Colonic mucosa (tissue), 4 donors: ENCODE data around the gene DECR2. TPM values are rescaled to one million over a fixed set of nuclear protein-coding genes. Genes with fewer than 3 reads are reported as not detected.

Experiments
- DNase-seq: peaks from one replicate; pipeline ENCODE4 v3.0.0-alpha.2; 2020
- H3K27ac ChIP-seq: fragments of 200-600 bp; one replicate; pipeline ENCODE4 v1.8.0; 2021
- H3K27me3 ChIP-seq: fragments of 200-600 bp; one replicate; pipeline ENCODE4 v1.8.0; 2021
- H3K36me3 ChIP-seq: fragments of 200-600 bp; one replicate; pipeline ENCODE4 v1.8.0; 2021
- H3K4me1 ChIP-seq: fragments of 200-600 bp; one replicate; pipeline ENCODE4 v1.8.0; 2021; ENCODE audit warnings: mild to moderate bottlenecking
- H3K4me3 ChIP-seq: fragments of 200-600 bp; one replicate; pipeline ENCODE4 v1.8.0; 2021
- H3K9ac ChIP-seq, 2 donors: one replicate each; pipeline ENCODE4 v1.7.0; 2013; ENCODE audit warnings: control low read depth in 2 of 2, low read depth in 2 of 2, low read length in 2 of 2
- H3K9me3 ChIP-seq: fragments of 200-600 bp; one replicate; pipeline ENCODE4 v1.8.0; 2021
- CTCF ChIP-seq: fragments of 200-600 bp; IDR thresholded peaks from one replicate; pipeline ENCODE4 v1.8.0; 2022; ENCODE audit warnings: antibody characterized with exemption, mild to moderate bottlenecking
- intact Hi-C: fragments of 100-400 bp; cut with DNase I; formaldehyde crosslinking; loops from one replicate; pipeline ENCODE4 v1.14.1; 2022
- total RNA-seq, 2 donors: library from RNA; stranded (reverse); fragmentation: NEBNext Ultra II Directional in 1 of 2; extraction: Animal tissue kit (Norgen Biotek cat#: 25700) in 1 of 2; gene quantifications; one replicate each; pipeline ENCODE4 v1.2.1, GENCODE V29; 2021
- donor health status: healthy.
- donor health status: DM: no; HTN: no; CAD: no.
- donor health status: DM: no; HTN: no; CAD: no.

The DECR2 gene
- total RNA-seq, 2 donors from 2014 or later: 31.3 to 50.2 TPM

GRCh38 chr16:354971-355461 lies 46.7 kb upstream of the DECR2 start:
- no peak for DNase-seq
- Histone ChIP-seq H3K4me3 (no peak overlapping the region), H3K27me3 (no peaks in the 10 kb centered on the region), H3K27ac (no peak overlapping the region), H3K9me3 (no peaks in the 10 kb centered on the region), H3K36me3 (no peaks in the 10 kb centered on the region), H3K4me1 (peaks cover 8% of the 10 kb centered on the region), H3K9ac (no peak overlapping the region)
- intact Hi-C loops: no loop called here
- no peak for TF ChIP-seq CTCF

- no peak for TF ChIP-seq CTCF
- intact Hi-C loops: no loop called here
- H3K36me3 ChIP-seq: no peaks in the 10 kb centered on the region
- no peak overlapping the region for H3K27ac ChIP-seq
- no peak for DNase-seq
- no peak overlapping the region for H3K9ac ChIP-seq
- H3K4me3 ChIP-seq: no peak overlapping the region
- no peaks in the 10 kb centered on the region for H3K27me3 ChIP-seq
- H3K9me3 ChIP-seq: no peaks in the 10 kb centered on the region
- no peaks in the 10 kb centered on the region for H3K4me1 ChIP-seq
Observed at GRCh38 chr16:356741-357140, 44.9 kb upstream of the DECR2 start.

GRCh38 chr16:359067-359763 lies 42.5 kb upstream of the DECR2 start:
- intact Hi-C loops: no loop called here
- H3K4me3 ChIP-seq: no peak overlapping the region
- no peak overlapping the region for H3K9ac ChIP-seq
- no peaks in the 10 kb centered on the region for H3K9me3 ChIP-seq
- no peak for TF ChIP-seq CTCF
- DNase-seq: no peak
- no peaks in the 10 kb centered on the region for H3K4me1 ChIP-seq
- H3K36me3 ChIP-seq: no peaks in the 10 kb centered on the region
- no peaks in the 10 kb centered on the region for H3K27me3 ChIP-seq
- H3K27ac ChIP-seq: no peak overlapping the region

GRCh38 chr16:359871-360697 lies 41.6 kb upstream of the DECR2 start:
- no peak for DNase-seq

More at GRCh38 chr16:359871-360697, 41.6 kb upstream of the DECR2 start:
- H3K36me3 ChIP-seq: no peaks in the 10 kb centered on the region
- no peak overlapping the region for H3K9ac ChIP-seq
- intact Hi-C loops: loop anchor here (5.0 to 10.0 kb wide), 2 partner anchors 135 to 253 kb away; partner anchors contain the start of gene LUC7L
- H3K9me3 ChIP-seq: no peaks in the 10 kb centered on the region
- H3K4me1 ChIP-seq: no peaks in the 10 kb centered on the region
- H3K27ac ChIP-seq: no peak overlapping the region
- H3K4me3 ChIP-seq: no peak overlapping the region
- TF ChIP-seq CTCF: no peak
- H3K27me3 ChIP-seq: no peaks in the 10 kb centered on the region
